Hepatocyte (in vitro differentiated cells): ENCODE data around the gene IGF1. TPM values are rescaled to one million over a fixed set of nuclear protein-coding genes. Genes with fewer than 3 reads are reported as not detected.

ENCODE experiments used
- DNase-seq: peaks from one replicate; pipeline ENCODE4 v3.0.0-alpha.2; 2016; ENCODE audit warnings: low spot score
- H2AFZ ChIP-seq: fragments of 200-600 bp; sonication (generic); 2 replicates; pipeline ENCODE4 v1.6.0; 2016; ENCODE audit warnings: antibody characterized with exemption, mild to moderate bottlenecking
- H3K27ac ChIP-seq: fragments of 200-600 bp; sonication (generic); 2 replicates; pipeline ENCODE4 v1.5.1; 2016; ENCODE audit warnings: mild to moderate bottlenecking
- H3K27me3 ChIP-seq: fragments of 200-600 bp; sonication (generic); 2 replicates; pipeline ENCODE4 v1.6.1; 2016
- H3K36me3 ChIP-seq: fragments of 200-600 bp; sonication (generic); replicated peaks from 2 replicates; pipeline ENCODE4 v1.5.1; 2016; ENCODE audit warnings: low read depth; ENCODE audit not compliant: insufficient read depth
- H3K4me1 ChIP-seq: fragments of 200-600 bp; sonication (generic); 2 replicates; pipeline ENCODE4 v1.5.1; 2016; ENCODE audit warnings: mild to moderate bottlenecking, moderate library complexity; ENCODE audit not compliant: insufficient read depth
- H3K4me2 ChIP-seq: fragments of 200-600 bp; sonication (generic); 2 replicates; pipeline ENCODE4 v1.6.0; 2016
- H3K4me3 ChIP-seq: fragments of 200-600 bp; sonication (generic); 2 replicates; pipeline ENCODE4 v1.5.1; 2016; ENCODE audit warnings: mild to moderate bottlenecking
- H3K79me2 ChIP-seq: fragments of 200-600 bp; sonication (generic); 2 replicates; pipeline ENCODE4 v1.6.0; 2017; ENCODE audit warnings: mild to moderate bottlenecking
- H3K9me2 ChIP-seq: fragments of 200-600 bp; sonication (generic); replicated peaks from 2 replicates; pipeline ENCODE4 v1.6.0; 2017; ENCODE audit warnings: mild to moderate bottlenecking; ENCODE audit not compliant: insufficient read depth
- H3K9me3 ChIP-seq: fragments of 200-600 bp; sonication (generic); 2 replicates; pipeline ENCODE4 v1.5.1; 2016; ENCODE audit warnings: low read depth, mild to moderate bottlenecking
- H4K20me1 ChIP-seq: fragments of 200-600 bp; sonication (generic); 2 replicates; pipeline ENCODE4 v1.6.0; 2016; ENCODE audit warnings: mild to moderate bottlenecking; ENCODE audit not compliant: insufficient read depth, poor library complexity, severe bottlenecking
- EZH2 ChIP-seq: fragments of 200-600 bp; sonication (generic); IDR thresholded peaks from 2 replicates; pipeline ENCODE4 v1.6.1; 2016; ENCODE audit warnings: antibody characterized with exemption, mild to moderate bottlenecking, borderline replicate concordance
- EZH2phosphoT487 ChIP-seq: fragments of 200-600 bp; sonication (generic); IDR thresholded peaks from one replicate; pipeline ENCODE4 v1.6.1; 2018; ENCODE audit warnings: antibody characterized with exemption, mild to moderate bottlenecking, low read depth, moderate library complexity; ENCODE audit not compliant: unreplicated experiment, severe bottlenecking
- WGBS: methylation state at CpG from one replicate; pipeline ENCODE4 v1.1.6; 2016; ENCODE audit warnings: low lambda C conversion rate; ENCODE audit errors: missing lambda C conversion rate; 5-methylcytosine and 5-hydroxymethylcytosine counted together
- polyA plus RNA-seq: library from polyadenylated mRNA; unstranded; fragments of >200 nt; fragmentation: Nextera tagmentation; extraction: Ambion mirVana; gene quantifications from 2 replicates; pipeline ENCODE4 v1.2.1, GENCODE V29; 2016
- total RNA-seq: library from RNA; depleted of rRNA; stranded (reverse); fragments of >200 nt; gene quantifications from 2 replicates; pipeline ENCODE4 v1.2.3, GENCODE V29; 2014
- TF ChIP-seq, protein P1 (sequence below): fragments of 200-600 bp; sonication (generic); IDR thresholded peaks from 2 replicates; pipeline ENCODE4 v1.5.1; 2016; ENCODE audit warnings: antibody characterized with exemption, mild to moderate bottlenecking; ENCODE audit not compliant: poor library complexity

Gene IGF1
- total and polyA plus RNA-seq, 2 experiments from 2014 or later: 10.0 to 12.0 TPM

- no peaks in the 10 kb centered on the region for H3K36me3 ChIP-seq
- no peaks in the 10 kb centered on the region for H3K9me2 ChIP-seq
- no peak for DNase-seq
- H2AFZ ChIP-seq: no peak overlapping the region
- H3K79me2 ChIP-seq: no peaks in the 10 kb centered on the region
- H4K20me1 ChIP-seq: no peaks in the 10 kb centered on the region
- H3K27me3 ChIP-seq: no peaks in the 10 kb centered on the region
- H3K4me1 ChIP-seq: peaks cover 5% of the 10 kb centered on the region
- H3K9me3 ChIP-seq: no peaks in the 10 kb centered on the region
- peak overlapping the region; percentile 19 for H3K27ac ChIP-seq
- WGBS: 80% methylated on average over 7 of the region's 7 CpGs
- H3K4me2 ChIP-seq: no peak overlapping the region
- TF ChIP-seq EZH2: no peak
- TF ChIP-seq, protein P1, sequence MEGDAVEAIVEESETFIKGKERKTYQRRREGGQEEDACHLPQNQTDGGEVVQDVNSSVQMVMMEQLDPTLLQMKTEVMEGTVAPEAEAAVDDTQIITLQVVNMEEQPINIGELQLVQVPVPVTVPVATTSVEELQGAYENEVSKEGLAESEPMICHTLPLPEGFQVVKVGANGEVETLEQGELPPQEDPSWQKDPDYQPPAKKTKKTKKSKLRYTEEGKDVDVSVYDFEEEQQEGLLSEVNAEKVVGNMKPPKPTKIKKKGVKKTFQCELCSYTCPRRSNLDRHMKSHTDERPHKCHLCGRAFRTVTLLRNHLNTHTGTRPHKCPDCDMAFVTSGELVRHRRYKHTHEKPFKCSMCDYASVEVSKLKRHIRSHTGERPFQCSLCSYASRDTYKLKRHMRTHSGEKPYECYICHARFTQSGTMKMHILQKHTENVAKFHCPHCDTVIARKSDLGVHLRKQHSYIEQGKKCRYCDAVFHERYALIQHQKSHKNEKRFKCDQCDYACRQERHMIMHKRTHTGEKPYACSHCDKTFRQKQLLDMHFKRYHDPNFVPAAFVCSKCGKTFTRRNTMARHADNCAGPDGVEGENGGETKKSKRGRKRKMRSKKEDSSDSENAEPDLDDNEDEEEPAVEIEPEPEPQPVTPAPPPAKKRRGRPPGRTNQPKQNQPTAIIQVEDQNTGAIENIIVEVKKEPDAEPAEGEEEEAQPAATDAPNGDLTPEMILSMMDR: no peak
- TF ChIP-seq EZH2phosphoT487: no peak
- no peak overlapping the region for H3K4me3 ChIP-seq
Observed at GRCh38 chr12:102427543-102427941, 52.8 kb downstream of the IGF1 start.

DNA sequence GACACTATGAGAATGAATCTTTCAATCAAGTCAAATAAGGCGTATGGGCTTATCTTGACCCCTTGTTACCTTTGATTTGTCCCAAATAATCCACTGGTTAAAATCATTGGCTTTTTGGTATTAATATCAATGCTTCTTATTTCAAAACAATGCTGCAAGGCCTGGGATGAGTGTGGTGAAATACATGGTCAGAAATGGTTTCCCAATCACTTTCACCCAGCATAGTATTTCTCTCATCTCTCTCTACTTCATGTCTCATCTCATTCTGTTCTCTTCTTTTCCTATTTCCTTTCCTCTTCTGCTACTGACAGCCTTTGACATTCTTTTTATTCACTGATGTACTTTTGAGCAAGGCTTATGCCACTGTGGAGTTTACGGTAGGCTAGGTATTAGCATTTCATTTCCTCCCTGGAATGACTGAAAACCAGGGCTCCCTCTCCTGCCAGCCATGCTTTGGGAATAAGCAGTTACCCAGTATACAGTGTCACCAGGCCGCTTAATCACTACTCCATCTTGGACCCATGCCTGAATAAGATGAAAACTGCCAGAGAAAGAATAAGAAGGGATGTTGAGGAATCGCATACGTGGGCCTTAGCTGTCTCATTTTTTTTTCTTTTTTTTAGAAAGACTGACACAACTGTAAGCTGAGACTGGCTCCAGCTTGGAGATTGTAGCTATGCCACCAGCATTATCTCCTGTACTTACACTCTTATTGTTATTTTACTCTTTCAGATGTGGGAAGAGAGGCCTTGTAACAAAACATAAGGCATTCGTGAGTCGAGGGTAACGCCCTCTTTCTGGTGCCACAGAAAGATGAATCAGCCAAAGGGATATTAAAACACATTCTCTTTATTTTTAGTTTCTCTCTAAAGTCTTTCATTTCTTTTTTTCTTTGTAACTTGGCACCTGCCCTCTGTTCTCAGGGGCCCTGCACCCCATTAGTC, 53.5 kb downstream of the IGF1 start:
- Histone ChIP-seq H2AFZ (no peak overlapping the region), H3K79me2 (no peaks in the 10 kb centered on the region), H3K27ac (peak overlapping the region; percentile 19), H3K9me2 (no peaks in the 10 kb centered on the region), H4K20me1 (no peaks in the 10 kb centered on the region), H3K9me3 (no peaks in the 10 kb centered on the region), H3K4me3 (no peak overlapping the region), H3K4me1 (peaks cover 5% of the 10 kb centered on the region), H3K4me2 (no peak overlapping the region), H3K36me3 (no peaks in the 10 kb centered on the region), H3K27me3 (no peaks in the 10 kb centered on the region)
- TF ChIP-seq, protein P1: no peak
- no peak for TF ChIP-seq EZH2phosphoT487
- no peak for TF ChIP-seq EZH2
- WGBS: 79% methylated on average over 8 of the region's 8 CpGs
- DNase-seq: no peak

DNA sequence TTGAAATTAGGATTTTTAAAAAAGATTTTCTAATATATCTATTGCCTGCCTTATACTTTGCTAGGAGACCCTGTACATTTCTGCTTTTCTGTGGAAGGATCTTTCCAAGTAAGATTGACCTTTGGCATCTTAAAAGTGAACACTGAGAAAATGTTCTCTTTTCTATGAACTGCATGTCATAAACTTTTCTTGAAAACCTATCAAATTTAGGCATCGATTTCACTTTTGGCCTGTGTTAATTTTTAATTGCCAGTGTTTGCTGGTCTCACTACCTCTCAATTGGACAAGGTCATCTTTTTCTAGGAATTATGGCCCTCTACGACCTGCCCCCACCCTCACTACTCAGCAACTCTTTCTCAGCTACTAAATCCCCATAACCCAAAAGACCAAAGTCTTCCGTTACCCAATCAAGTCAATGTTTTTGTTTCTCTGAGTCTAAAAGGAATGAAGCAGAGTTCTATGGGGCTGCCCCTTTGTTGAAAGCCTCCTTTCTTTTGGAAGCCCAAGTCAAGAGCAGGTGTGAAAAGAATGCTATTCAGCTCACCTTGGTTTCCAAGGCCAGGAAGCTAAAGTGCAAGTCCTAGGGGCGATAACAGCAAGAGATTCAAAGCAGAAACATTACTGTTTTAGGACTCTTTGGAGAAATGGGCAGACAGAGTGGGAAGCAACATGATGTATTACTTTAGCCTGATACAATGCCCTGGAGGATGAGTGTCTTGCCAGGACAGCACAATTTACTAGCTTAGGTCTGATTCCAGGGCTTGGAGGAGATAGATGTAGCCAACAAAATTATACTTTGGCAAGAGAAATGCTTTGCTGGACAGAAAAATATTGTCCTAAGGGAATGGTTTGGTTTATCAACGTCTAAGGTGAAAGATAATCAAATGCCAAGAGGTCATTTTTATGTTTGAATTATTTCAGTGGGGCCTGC, 55.0 kb downstream of the IGF1 start:
- no peak overlapping the region for H3K4me2 ChIP-seq
- no peak for TF ChIP-seq EZH2
- TF ChIP-seq, protein P1: no peak
- no peak for TF ChIP-seq EZH2phosphoT487
- no peaks in the 10 kb centered on the region for H3K9me2 ChIP-seq
- H3K79me2 ChIP-seq: no peaks in the 10 kb centered on the region
- H3K9me3 ChIP-seq: no peaks in the 10 kb centered on the region
- WGBS: 84% methylated on average over 5 of the region's 5 CpGs
- peaks cover 5% of the 10 kb centered on the region for H3K4me1 ChIP-seq
- H3K27me3 ChIP-seq: no peaks in the 10 kb centered on the region
- no peaks in the 10 kb centered on the region for H4K20me1 ChIP-seq
- no peak for DNase-seq
- H3K4me3 ChIP-seq: no peak overlapping the region
- H3K27ac ChIP-seq: no peak overlapping the region
- H3K36me3 ChIP-seq: no peaks in the 10 kb centered on the region
- no peak overlapping the region for H2AFZ ChIP-seq
